Measurements from ENCODE around the gene ABHD18.
"Not testable (repeated sequence)": the region's sequence is repeated elsewhere in the genome, so short reads cannot be mapped to it uniquely, and the experiment has no call there.

- not testable (repeated sequence) for TF ChIP-seq POLR2AphosphoS5 (IDR thresholded peaks at IDR 0.05); SMC3 (conservative IDR thresholded peaks at IDR 0.05; ENCODE audit: poor library complexity); EP300 (conservative IDR thresholded peaks at IDR 0.05; ENCODE audit: poor library complexity, severe bottlenecking); CTCF (IDR thresholded peaks at IDR 0.05; ENCODE audit: poor library complexity, severe bottlenecking)
Observed at GRCh38 chr4:128054907-128055306, 89.7 kb downstream of the ABHD18 start.
